HEK293 (cell line): Measurements from ENCODE around the gene PDCL2.

ENCODE experiments used
- CTCF ChIA-PET: fragments of 350-600 bp; formaldehyde crosslinking; extraction: SDS; loops from one replicate; lab custom pipeline; 2021; ENCODE audit warnings: antibody characterized with exemption; lab: Yijun Ruan, JAX
- POLR2A ChIA-PET: fragments of 300-600 bp; formaldehyde crosslinking; extraction: SDS; loops from one replicate; lab custom pipeline; 2020; ENCODE audit warnings: antibody characterized with exemption, inconsistent platforms; lab: Yijun Ruan, JAX
- H3K27ac ChIP-seq: fragments of 200-500 bp; sonication (Bioruptor generic); 2 replicates; pipeline ENCODE4 v1.5.1; 2014; ENCODE audit warnings: low read depth, low read length, control low read depth, inconsistent platforms; ENCODE audit errors: extremely low read depth
- H3K36me3 ChIP-seq, 2 experiments: fragments of 200-500 bp in 1 of 2; sonication (Bioruptor generic) in 1 of 2; 1 replicate in 1 of 2; 2 replicates in 1 of 2; pipeline ENCODE4 v1.5.1; 2014 to 2017; ENCODE audit warnings: inconsistent platforms in 2 of 2, low read length in 2 of 2; ENCODE audit not compliant: control insufficient read depth in 2 of 2, insufficient read depth in 1 of 2
- H3K4me1 ChIP-seq: fragments of 200-500 bp; sonication (Bioruptor generic); 2 replicates; pipeline ENCODE4 v1.5.1; 2014; ENCODE audit warnings: mild to moderate bottlenecking, low read length, inconsistent platforms; ENCODE audit not compliant: control insufficient read depth, insufficient read depth
- H3K4me3 ChIP-seq: 2 replicates; pipeline ENCODE4 v1.5.1; 2011; ENCODE audit warnings: low read depth, mild to moderate bottlenecking, control low read depth, low read length, moderate library complexity
- H3K9me3 ChIP-seq: fragments of 200-500 bp; sonication (Bioruptor generic); 2 replicates; pipeline ENCODE4 v1.5.1; 2014; ENCODE audit warnings: low read depth, low read length, inconsistent platforms; ENCODE audit not compliant: control insufficient read depth, insufficient read depth
- BCL11A ChIP-seq: fragments of 450-650 bp; formaldehyde crosslinking; IDR thresholded peaks from 2 replicates; pipeline ENCODE4 v1.5.1; 2016; ENCODE audit warnings: low read depth, missing biosample characterization, missing genetic modification characterization
- FEZF1 ChIP-seq: fragments of 450-650 bp; formaldehyde crosslinking; IDR thresholded peaks from 2 replicates; pipeline ENCODE4 v1.5.1; 2016; ENCODE audit warnings: missing biosample characterization, missing genetic modification characterization
- OVOL3 ChIP-seq: fragments of 450-650 bp; formaldehyde crosslinking; IDR thresholded peaks from 2 replicates; pipeline ENCODE4 v1.5.1; 2016; ENCODE audit warnings: missing biosample characterization, missing genetic modification characterization
- RBAK ChIP-seq: fragments of 450-650 bp; formaldehyde crosslinking; IDR thresholded peaks from 2 replicates; pipeline ENCODE4 v1.5.1; 2016; ENCODE audit warnings: missing biosample characterization, missing genetic modification characterization
- SALL2 ChIP-seq: fragments of 450-650 bp; formaldehyde crosslinking; IDR thresholded peaks from 2 replicates; pipeline ENCODE4 v1.5.0; 2017; ENCODE audit warnings: missing biosample characterization, mild to moderate bottlenecking, missing genetic modification characterization, borderline replicate concordance
- SETDB1 ChIP-seq: IDR thresholded peaks from one replicate; pipeline ENCODE4 v1.6.1; 2017; ENCODE audit warnings: mild to moderate bottlenecking, low read length, moderate library complexity, mixed read lengths; ENCODE audit not compliant: insufficient read length
- TRIM28 ChIP-seq: IDR thresholded peaks from 2 replicates; pipeline ENCODE4 v1.6.1; 2011; ENCODE audit warnings: low read length, control low read depth, borderline replicate concordance
- ZBTB44 ChIP-seq: fragments of 450-650 bp; IDR thresholded peaks from 2 replicates; pipeline ENCODE4 v1.5.1; 2018; ENCODE audit warnings: missing biosample characterization, mild to moderate bottlenecking, missing genetic modification characterization
- ZBTB7A ChIP-seq: fragments of 450-650 bp; formaldehyde crosslinking; IDR thresholded peaks from 2 replicates; pipeline ENCODE4 v1.5.1; 2016; ENCODE audit warnings: low read depth, missing biosample characterization, missing genetic modification characterization
- ZNF10 ChIP-seq: fragments of 450-650 bp; formaldehyde crosslinking; IDR thresholded peaks from 2 replicates; pipeline ENCODE4 v1.5.1; 2017; ENCODE audit warnings: missing biosample characterization, missing genetic modification characterization
- ZNF114 ChIP-seq: fragments of 450-650 bp; formaldehyde crosslinking; IDR thresholded peaks from 2 replicates; pipeline ENCODE4 v1.5.0; 2017; ENCODE audit warnings: missing biosample characterization, missing genetic modification characterization
- ZNF140 ChIP-seq: fragments of 450-650 bp; formaldehyde crosslinking; IDR thresholded peaks from 2 replicates; pipeline ENCODE4 v1.5.1; 2016; ENCODE audit warnings: missing biosample characterization, missing genetic modification characterization
- ZNF169 ChIP-seq: fragments of 450-650 bp; formaldehyde crosslinking; IDR thresholded peaks from 2 replicates; pipeline ENCODE4 v1.5.1; 2016; ENCODE audit warnings: missing biosample characterization, missing genetic modification characterization
- ZNF174 ChIP-seq: fragments of 450-650 bp; formaldehyde crosslinking; IDR thresholded peaks from 2 replicates; pipeline ENCODE4 v1.5.0; 2017; ENCODE audit warnings: missing biosample characterization, mild to moderate bottlenecking, missing genetic modification characterization
- ZNF239 ChIP-seq: fragments of 450-650 bp; formaldehyde crosslinking; IDR thresholded peaks from 2 replicates; pipeline ENCODE4 v1.5.1; 2016; ENCODE audit warnings: missing biosample characterization, missing genetic modification characterization
- ZNF394 ChIP-seq: fragments of 450-650 bp; formaldehyde crosslinking; IDR thresholded peaks from 2 replicates; pipeline ENCODE4 v1.5.1; 2016; ENCODE audit warnings: missing biosample characterization, missing genetic modification characterization, mild to moderate bottlenecking, moderate library complexity, borderline replicate concordance
- ZNF518A ChIP-seq: fragments of 450-650 bp; formaldehyde crosslinking; conservative IDR thresholded peaks from 2 replicates; pipeline ENCODE4 v1.5.1; 2016; ENCODE audit warnings: low read depth, missing biosample characterization, missing genetic modification characterization
- ZNF530 ChIP-seq: fragments of 450-650 bp; formaldehyde crosslinking; IDR thresholded peaks from 2 replicates; pipeline ENCODE4 v1.5.1; 2016; ENCODE audit warnings: low read depth, missing biosample characterization, missing genetic modification characterization
- ZNF596 ChIP-seq: fragments of 450-650 bp; IDR thresholded peaks from 2 replicates; pipeline ENCODE4 v1.5.0; 2018; ENCODE audit warnings: missing biosample characterization, mild to moderate bottlenecking, missing genetic modification characterization, moderate library complexity
- ZNF626 ChIP-seq: fragments of 450-650 bp; sonication (Bioruptor Pico); formaldehyde crosslinking; IDR thresholded peaks from 2 replicates; pipeline ENCODE4 v1.5.1; 2018; ENCODE audit warnings: missing biosample characterization, missing genetic modification characterization, inconsistent platforms
- ZNF654 ChIP-seq: fragments of 450-650 bp; formaldehyde crosslinking; IDR thresholded peaks from 2 replicates; pipeline ENCODE4 v1.5.1; 2016; ENCODE audit warnings: low read depth, missing biosample characterization, missing genetic modification characterization
- ZNF768 ChIP-seq: fragments of 450-650 bp; formaldehyde crosslinking; IDR thresholded peaks from 2 replicates; pipeline ENCODE4 v1.5.1; 2018; ENCODE audit warnings: missing biosample characterization, mild to moderate bottlenecking, missing genetic modification characterization
- ZNF791 ChIP-seq: fragments of 450-650 bp; formaldehyde crosslinking; IDR thresholded peaks from 2 replicates; pipeline ENCODE4 v1.5.1; 2016; ENCODE audit warnings: missing biosample characterization, missing genetic modification characterization
- TF ChIP-seq, protein P1 (sequence below): fragments of 450-650 bp; formaldehyde crosslinking; IDR thresholded peaks from 2 replicates; pipeline ENCODE4 v1.5.1; 2016; ENCODE audit warnings: missing biosample characterization, missing genetic modification characterization

The PDCL2 gene

GRCh38 chr4:55575513-55575912 lies 16.5 kb downstream of the PDCL2 start:
- TF ChIP-seq ZBTB7A (tag by site-specific recombination) (no peak), ZNF169 (tag by site-specific recombination) (no peak), BCL11A (no peak), SALL2 (tag by site-specific recombination) (no peak), ZNF174 (tag by site-specific recombination) (no peak), FEZF1 (tag by site-specific recombination) (no peak), ZNF10 (tag by site-specific recombination) (no peak), ZNF791 (tag by site-specific recombination) (peak; percentile 98), SETDB1 (peak; percentile 85), ZNF626 (tag by site-specific recombination) (no peak), ZNF530 (tag by site-specific recombination) (no peak), TRIM28 (peak; percentile 85; the same call in 1 of the 2 replicates)
- TF ChIP-seq, protein P1, sequence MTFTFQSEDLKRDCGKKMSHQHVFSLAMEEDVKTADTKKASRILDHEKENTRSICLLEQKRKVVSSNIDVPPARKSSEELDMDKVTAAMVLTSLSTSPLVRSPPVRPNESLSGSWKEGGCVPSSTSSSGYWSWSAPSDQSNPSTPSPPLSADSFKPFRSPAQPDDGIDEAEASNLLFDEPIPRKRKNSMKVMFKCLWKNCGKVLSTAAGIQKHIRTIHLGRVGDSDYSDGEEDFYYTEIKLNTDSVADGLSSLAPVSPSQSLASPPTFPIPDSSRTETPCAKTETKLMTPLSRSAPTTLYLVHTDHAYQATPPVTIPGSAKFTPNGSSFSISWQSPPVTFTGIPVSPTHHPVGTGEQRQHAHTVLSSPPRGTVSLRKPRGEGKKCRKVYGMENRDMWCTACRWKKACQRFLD (tag by site-specific recombination): no peak
- H3K4me1 ChIP-seq: no peaks in the 10 kb centered on the region
- no peak overlapping the region for H3K4me3 ChIP-seq
- H3K9me3 ChIP-seq: no peaks in the 10 kb centered on the region
- no peak overlapping the region for H3K27ac ChIP-seq
- ChIA-PET CTCF (no interaction called here), POLR2A (no interaction called here)
- H3K36me3 ChIP-seq: no peaks in the 10 kb centered on the region

GRCh38 chr4:55574252-55574651 lies 17.8 kb downstream of the PDCL2 start:
- Histone ChIP-seq H3K36me3 (no peaks in the 10 kb centered on the region), H3K4me1 (no peaks in the 10 kb centered on the region), H3K4me3 (no peak overlapping the region), H3K9me3 (no peaks in the 10 kb centered on the region), H3K27ac (no peak overlapping the region)
- CTCF ChIA-PET: no interaction called here
- TF ChIP-seq OVOL3 (no peak), ZBTB44 (tag by site-specific recombination) (no peak), ZNF239 (no peak), ZNF114 (tag by site-specific recombination) (no peak), RBAK (tag by site-specific recombination) (no peak), ZNF518A (tag by site-specific recombination) (no peak), ZNF654 (no peak), ZNF140 (no peak), ZNF394 (no peak), ZNF768 (tag by site-specific recombination) (no peak), ZNF596 (tag by site-specific recombination) (no peak)
- POLR2A ChIA-PET: no interaction called here
